C4-2B (cell line): ENCODE results near the gene CLSTN2.

Experiments
- CTCF ChIP-seq: fragments of 450-650 bp; conservative IDR thresholded peaks from 2 replicates; pipeline ENCODE4 v1.5.1; 2017; ENCODE audit warnings: mild to moderate bottlenecking
- ZFX ChIP-seq: fragments of 450-650 bp; IDR thresholded peaks from 2 replicates; pipeline ENCODE4 v1.6.1; 2017

- no peak for TF ChIP-seq CTCF
- no peak for TF ChIP-seq ZFX
Measured at GRCh38 chr3:140449413-140450256, 514.6 kb downstream of the CLSTN2 start.
